HEK293 (cell line): ENCODE data around the gene CHD1.
"Not testable (repeated sequence)": the region's sequence is repeated elsewhere in the genome, so short reads cannot be mapped to it uniquely, and the experiment has no call there.

ENCODE experiments used
- CTCF ChIP-seq: fragments of 450-650 bp; formaldehyde crosslinking; IDR thresholded peaks from 2 replicates; pipeline ENCODE4 v1.5.1; 2016; ENCODE audit warnings: missing biosample characterization, missing genetic modification characterization
- REPIN1 ChIP-seq: fragments of 450-650 bp; formaldehyde crosslinking; IDR thresholded peaks from 2 replicates; pipeline ENCODE4 v1.5.1; 2017; ENCODE audit warnings: missing biosample characterization, missing genetic modification characterization, low read depth
- REST ChIP-seq: fragments of 450-650 bp; formaldehyde crosslinking; IDR thresholded peaks from 2 replicates; pipeline ENCODE4 v1.5.1; 2016; ENCODE audit warnings: missing biosample characterization, missing genetic modification characterization
- ZBTB11 ChIP-seq: fragments of 450-650 bp; formaldehyde crosslinking; conservative IDR thresholded peaks from 2 replicates; pipeline ENCODE4 v1.5.1; 2016; ENCODE audit warnings: low read depth, missing biosample characterization, missing genetic modification characterization
- ZNF121 ChIP-seq: fragments of 450-650 bp; formaldehyde crosslinking; IDR thresholded peaks from 2 replicates; pipeline ENCODE4 v1.5.1; 2016; ENCODE audit warnings: missing biosample characterization, missing genetic modification characterization
- ZNF133 ChIP-seq: fragments of 450-650 bp; formaldehyde crosslinking; IDR thresholded peaks from 2 replicates; pipeline ENCODE4 v1.5.1; 2016; ENCODE audit warnings: missing biosample characterization, missing genetic modification characterization
- ZNF146 ChIP-seq: fragments of 450-650 bp; formaldehyde crosslinking; IDR thresholded peaks from 2 replicates; pipeline ENCODE4 v1.5.1; 2016; ENCODE audit warnings: missing biosample characterization, missing genetic modification characterization
- ZNF280C ChIP-seq: fragments of 450-650 bp; formaldehyde crosslinking; IDR thresholded peaks from 2 replicates; pipeline ENCODE4 v1.5.1; 2016; ENCODE audit warnings: missing biosample characterization, missing genetic modification characterization
- ZNF302 ChIP-seq: fragments of 450-650 bp; formaldehyde crosslinking; IDR thresholded peaks from 2 replicates; pipeline ENCODE4 v1.5.1; 2016; ENCODE audit warnings: missing biosample characterization, missing genetic modification characterization, low read depth
- ZNF416 ChIP-seq: fragments of 450-650 bp; formaldehyde crosslinking; IDR thresholded peaks from 2 replicates; pipeline ENCODE4 v1.5.1; 2016; ENCODE audit warnings: missing biosample characterization, missing genetic modification characterization
- ZNF658 ChIP-seq: fragments of 450-650 bp; formaldehyde crosslinking; IDR thresholded peaks from 2 replicates; pipeline ENCODE4; 2016; ENCODE audit warnings: missing biosample characterization, missing genetic modification characterization

GRCh38 chr5:98955888-98956287 lies 27.1 kb upstream of the CHD1 start:
- not testable (repeated sequence) for TF ChIP-seq REST (tag by site-specific recombination); ZNF121 (tag by site-specific recombination); ZNF133; ZNF416 (tag by site-specific recombination); CTCF (tag by site-specific recombination); ZNF280C (tag by site-specific recombination); ZNF658 (tag by site-specific recombination); REPIN1 (tag by site-specific recombination); ZNF302 (tag by site-specific recombination); ZBTB11; ZNF146 (tag by site-specific recombination)
